Endodermal cell (in vitro differentiated cells): ENCODE measurements around the gene CAPNS1. TPM values are rescaled to one million over a fixed set of nuclear protein-coding genes. Genes with fewer than 3 reads are reported as not detected.

Source experiments
- DNase-seq: peaks from one replicate; pipeline ENCODE4 v3.0.0-alpha.2; 2017
- H3K27ac ChIP-seq: 2 replicates; pipeline ENCODE4 v1.5.1; 2013; ENCODE audit warnings: mild to moderate bottlenecking, low read depth, low read length, moderate library complexity
- H3K27me3 ChIP-seq: 2 replicates; pipeline ENCODE4 v1.6.1; 2013; ENCODE audit warnings: mild to moderate bottlenecking, low read length, moderate library complexity; ENCODE audit not compliant: insufficient read depth, control insufficient read depth, poor library complexity, severe bottlenecking
- H3K36me3 ChIP-seq: 2 replicates; pipeline ENCODE4 v1.7.0; 2013; ENCODE audit warnings: mild to moderate bottlenecking, low read length, moderate library complexity; ENCODE audit not compliant: control insufficient read depth, insufficient read depth
- H3K4me1 ChIP-seq: one replicate; pipeline ENCODE4 v1.7.0; 2013; ENCODE audit warnings: low read length; ENCODE audit not compliant: control insufficient read depth, insufficient read depth
- H3K4me3 ChIP-seq: 2 replicates; pipeline ENCODE4 v1.5.1; 2013; ENCODE audit warnings: mild to moderate bottlenecking, low read length, moderate library complexity
- H3K9ac ChIP-seq: 2 replicates; pipeline ENCODE4 v1.6.1; 2013; ENCODE audit warnings: mild to moderate bottlenecking, low read length, moderate library complexity; ENCODE audit not compliant: poor library complexity, severe bottlenecking; ENCODE audit errors: extremely low read depth
- H3K9me3 ChIP-seq: 2 replicates; pipeline ENCODE4 v1.6.1; 2013; ENCODE audit warnings: mild to moderate bottlenecking, low read length, moderate library complexity; ENCODE audit not compliant: control insufficient read depth
- H3K27ac Mint-ChIP-seq: 2 replicates; pipeline ENCODE4 v1.8.0; 2020; ENCODE audit warnings: mixed read lengths
- H3K27me3 Mint-ChIP-seq: 2 replicates; pipeline ENCODE4 v1.8.0; 2021; ENCODE audit warnings: mild to moderate bottlenecking, mixed read lengths; ENCODE audit not compliant: insufficient read depth
- H3K36me3 Mint-ChIP-seq: 2 replicates; pipeline ENCODE4 v1.8.0; 2020; ENCODE audit warnings: low read depth, mixed read lengths
- H3K4me1 Mint-ChIP-seq: 2 replicates; pipeline ENCODE4 v1.8.0; 2020; ENCODE audit warnings: mixed read lengths
- H3K4me3 Mint-ChIP-seq: 2 replicates; pipeline ENCODE4 v1.8.0; 2020; ENCODE audit warnings: mild to moderate bottlenecking, moderate library complexity, mixed read lengths
- H3K9me3 Mint-ChIP-seq: 2 replicates; pipeline ENCODE4 v1.8.0; 2020; ENCODE audit warnings: mild to moderate bottlenecking, mixed read lengths
- CTCF ChIP-seq: fragments of 200-600 bp; sonication (generic); conservative IDR thresholded peaks from 2 replicates; pipeline ENCODE4 v1.5.0; 2021; ENCODE audit warnings: antibody characterized with exemption, mild to moderate bottlenecking
- WGBS, 2 experiments: methylation state at CpG; one replicate each; pipeline versions ENCODE4 v1.1.5 to v1.1.7; 2013; ENCODE audit warnings: missing lambda C conversion rate in 2 of 2, mixed read lengths in 1 of 2; ENCODE audit not compliant: insufficient coverage in 1 of 2, insufficient read length in 1 of 2; 5-methylcytosine and 5-hydroxymethylcytosine counted together
- total RNA-seq, 2 donors: library from RNA; stranded (reverse); fragmentation: NEBNext Ultra II Directional in 1 of 2; extraction: Animal tissue kit (Norgen Biotek cat#: 25700) in 1 of 2; gene quantifications; 2 replicates in 1 of 2; 3 replicates in 1 of 2; pipeline ENCODE4 v1.2.1, GENCODE V29; 2021

Gene CAPNS1
- total RNA-seq, 2 donors from 2014 or later: 633 to 714 TPM

DNA sequence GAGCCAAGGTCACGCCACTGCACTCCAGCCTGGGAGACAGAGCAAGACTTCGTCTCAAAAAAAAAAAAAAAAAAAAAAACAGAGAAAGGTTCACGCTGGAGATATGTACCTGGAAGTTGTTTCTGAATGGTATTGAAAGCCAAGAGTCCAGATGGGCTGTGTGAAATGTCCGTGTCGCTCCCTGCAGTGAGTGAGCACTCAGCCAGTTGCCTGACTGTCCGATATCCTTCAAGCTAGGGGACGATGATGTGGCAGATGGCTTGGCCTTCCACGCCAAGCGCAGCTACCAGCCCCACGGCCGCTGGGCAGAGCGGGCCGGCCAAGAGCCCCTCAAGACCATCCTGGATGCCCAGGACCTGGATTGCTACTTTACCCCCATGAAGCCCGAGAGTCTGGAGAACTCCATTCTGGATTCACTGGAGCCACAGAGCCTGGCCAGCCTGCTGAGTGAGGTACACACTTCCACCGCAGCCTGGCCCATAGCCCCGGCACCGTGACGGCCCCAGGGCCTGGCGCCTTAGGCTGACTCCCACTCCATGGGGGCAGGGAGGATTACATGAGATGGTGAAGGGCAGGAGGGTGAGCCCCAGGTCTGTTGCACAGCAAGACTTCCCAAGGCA lies 40.6 kb upstream of the CAPNS1 start:
- Histone ChIP-seq H3K27me3 (no peaks in the 10 kb centered on the region), H3K36me3 (peaks cover 31% of the 10 kb centered on the region), H3K4me1 (no peaks in the 10 kb centered on the region), H3K9ac (no peak overlapping the region), H3K9me3 (no peaks in the 10 kb centered on the region), H3K4me3 (no peak overlapping the region), H3K27ac (no peak overlapping the region)
- H3K9me3 Mint-ChIP-seq: no peaks in the 10 kb centered on the region
- H3K36me3 Mint-ChIP-seq: peaks cover 42% of the 10 kb centered on the region
- no peak overlapping the region for H3K27ac Mint-ChIP-seq
- TF ChIP-seq CTCF: no peak
- no peak for DNase-seq
- WGBS, 2 experiments: 91 to 92% methylated on average over 12 to 19 of the region's 19 CpGs
- no peaks in the 10 kb centered on the region for H3K27me3 Mint-ChIP-seq
- H3K4me3 Mint-ChIP-seq: no peak overlapping the region
- no peaks in the 10 kb centered on the region for H3K4me1 Mint-ChIP-seq

DNA sequence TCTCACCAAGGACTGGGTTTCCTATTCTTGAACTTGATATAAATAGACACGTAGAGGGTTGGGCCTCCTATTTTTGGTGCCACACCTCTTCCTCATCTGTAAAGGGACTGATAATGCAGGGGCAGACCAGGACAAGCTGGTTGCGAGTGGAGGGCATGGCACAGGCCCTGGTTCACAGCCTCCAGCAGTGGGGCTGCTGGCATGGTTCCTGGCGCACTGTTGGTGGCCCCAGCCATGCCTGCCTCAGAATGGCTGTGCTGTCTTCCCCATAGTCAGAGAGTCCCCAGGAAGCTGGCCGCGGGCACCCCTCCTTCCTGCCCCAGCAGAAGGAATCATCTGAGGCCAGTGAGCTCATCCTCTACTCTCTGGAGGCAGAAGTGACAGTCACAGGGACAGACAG lies 39.4 kb upstream of the CAPNS1 start:
- DNase-seq: no peak
- Mint-ChIP-seq H3K9me3 (no peaks in the 10 kb centered on the region), H3K36me3 (peaks cover 47% of the 10 kb centered on the region), H3K27ac (no peak overlapping the region), H3K4me3 (no peak overlapping the region), H3K27me3 (no peaks in the 10 kb centered on the region), H3K4me1 (no peaks in the 10 kb centered on the region)
- no peak for TF ChIP-seq CTCF
- Histone ChIP-seq H3K4me3 (no peak overlapping the region), H3K27ac (no peak overlapping the region), H3K36me3 (peaks cover 27% of the 10 kb centered on the region), H3K27me3 (no peaks in the 10 kb centered on the region), H3K9me3 (no peaks in the 10 kb centered on the region), H3K9ac (no peak overlapping the region), H3K4me1 (no peaks in the 10 kb centered on the region)
- WGBS, 2 experiments: 94 to 97% methylated on average over 3 to 5 of the region's 5 CpGs

- Histone ChIP-seq H3K36me3 (peaks cover 27% of the 10 kb centered on the region), H3K9me3 (no peaks in the 10 kb centered on the region), H3K9ac (no peak overlapping the region), H3K27ac (no peak overlapping the region), H3K4me1 (no peaks in the 10 kb centered on the region), H3K4me3 (no peak overlapping the region), H3K27me3 (no peaks in the 10 kb centered on the region)
- no peak overlapping the region for H3K4me3 Mint-ChIP-seq
- TF ChIP-seq CTCF: no peak
- H3K27ac Mint-ChIP-seq: no peak overlapping the region
- peaks cover 54% of the 10 kb centered on the region for H3K36me3 Mint-ChIP-seq
- no peaks in the 10 kb centered on the region for H3K27me3 Mint-ChIP-seq
- no peaks in the 10 kb centered on the region for H3K4me1 Mint-ChIP-seq
- WGBS, 2 experiments: 91 to 92% methylated on average over 24 to 27 of the region's 27 CpGs
- H3K9me3 Mint-ChIP-seq: no peaks in the 10 kb centered on the region
- DNase-seq: no peak
Measured at GRCh38 chr19:36101550-36102327, 38.1 kb upstream of the CAPNS1 start.
